Measurements from ENCODE around the gene BSCL2. TPM values are rescaled to one million over a fixed set of nuclear protein-coding genes. Genes with fewer than 3 reads are reported as not detected.
A peak's percentile ranks its signal among the peaks of the same experiment; 100 is the strongest.

Gene BSCL2
- total and polyA plus RNA-seq, 2 donors (not counting 1 experiment from before 2014, with no cell fraction given): 38.5 to 56.3 TPM

DNA sequence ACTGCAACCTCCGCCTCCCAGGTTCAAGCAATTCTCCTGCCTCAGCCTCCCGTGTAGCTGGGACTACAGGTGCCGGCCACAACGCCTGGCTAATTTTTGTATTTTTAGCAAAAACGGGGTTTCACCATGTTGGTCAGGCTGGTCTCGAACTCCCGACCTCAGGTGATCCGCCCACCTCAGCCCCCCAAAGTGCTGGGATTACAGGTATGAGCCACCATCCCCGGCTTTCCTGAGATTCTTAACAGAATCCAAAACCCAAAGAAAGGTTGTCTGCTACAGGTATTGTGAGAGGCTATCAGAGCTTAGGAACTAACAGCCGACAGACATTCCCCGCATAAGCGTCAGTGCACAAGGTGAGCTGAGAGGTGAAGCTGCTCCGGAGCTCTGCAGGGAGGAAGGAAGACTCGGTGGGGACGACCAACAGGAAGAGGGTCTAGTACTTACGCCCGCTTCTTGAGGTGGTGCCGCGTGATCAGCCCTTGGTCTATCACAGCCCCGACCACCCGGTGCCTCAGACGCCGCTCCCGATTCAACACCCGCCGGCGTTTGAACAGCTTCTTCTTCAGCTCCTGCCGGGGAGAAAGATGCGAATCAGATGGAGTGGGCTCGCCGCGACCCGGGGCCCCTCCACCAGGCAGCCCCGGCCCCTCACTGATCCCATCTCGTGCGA, 42.7 kb downstream of the BSCL2 start:
- intact Hi-C loops (cut with micrococcal nuclease): loop anchor here (1.0 to 2.0 kb wide), 8 partner anchors 8 to 73 kb away; partner anchors contain the start of genes EML3, GANAB, INTS5 and LBHD1
- H3K27me3 ChIP-seq (replicated peaks in 1 of 4; ENCODE audit: control extremely low read depth in 1 of 4, control insufficient read depth in 3 of 4, insufficient read depth in 4 of 4, low read length in 3 of 4): no peaks in the 10 kb centered on the region
- peak overlapping the region; percentile 96 for H2AFZ ChIP-seq (ENCODE audit: insufficient read depth, low read depth, low read length, poor library complexity, severe bottlenecking)
- H3K4me2 ChIP-seq (replicated peaks; ENCODE audit: low read depth, low read length, poor library complexity, severe bottlenecking): peak overlapping the region; percentile 78
- Mint-ChIP-seq H3K4me1 (peaks cover 41% of the 10 kb centered on the region), H3K9me3 (ENCODE audit: insufficient read depth) (no peaks in the 10 kb centered on the region), H3K27ac (peak overlapping the region; percentile 93), H3K4me3 (peak overlapping the region; percentile 97), H3K27me3 (no peaks in the 10 kb centered on the region)
- H3K4me3 ChIP-seq (ENCODE audit: control extremely low read depth in 1 of 5, extremely low read depth in 1 of 5, insufficient read depth in 1 of 5, low read depth in 2 of 5, low read length in 4 of 5): peak overlapping the region; percentile 56 to 98 (median 83)
- no peaks in the 10 kb centered on the region for H3K9me3 ChIP-seq (ENCODE audit: control extremely low read depth in 1 of 3, control insufficient read depth in 2 of 3, insufficient read depth in 1 of 3, low read length in 2 of 3)
- H3K79me2 ChIP-seq (ENCODE audit: control insufficient read depth, insufficient read depth, low read length): peaks cover 49% of the 10 kb centered on the region
- peak; percentile 32 for ATAC-seq (ENCODE audit: low read depth)
- ChIA-PET POLR2A (interaction anchor here (0.6 to 3.6 kb wide), 26 partner anchors 7 to 1543 kb away, joined by 3 to 62 read pairs (median 6); partner anchors contain the start of genes B3GAT3, BSCL2, GANAB and GNG3), CTCF (interaction anchor here (0.6 to 2.0 kb wide), 16 partner anchors 10 to 240 kb away, joined by 3 to 17 read pairs (median 5); partner anchors contain the start of genes B3GAT3, INTS5 and TUT1)
- TF ChIP-seq, protein P1, sequence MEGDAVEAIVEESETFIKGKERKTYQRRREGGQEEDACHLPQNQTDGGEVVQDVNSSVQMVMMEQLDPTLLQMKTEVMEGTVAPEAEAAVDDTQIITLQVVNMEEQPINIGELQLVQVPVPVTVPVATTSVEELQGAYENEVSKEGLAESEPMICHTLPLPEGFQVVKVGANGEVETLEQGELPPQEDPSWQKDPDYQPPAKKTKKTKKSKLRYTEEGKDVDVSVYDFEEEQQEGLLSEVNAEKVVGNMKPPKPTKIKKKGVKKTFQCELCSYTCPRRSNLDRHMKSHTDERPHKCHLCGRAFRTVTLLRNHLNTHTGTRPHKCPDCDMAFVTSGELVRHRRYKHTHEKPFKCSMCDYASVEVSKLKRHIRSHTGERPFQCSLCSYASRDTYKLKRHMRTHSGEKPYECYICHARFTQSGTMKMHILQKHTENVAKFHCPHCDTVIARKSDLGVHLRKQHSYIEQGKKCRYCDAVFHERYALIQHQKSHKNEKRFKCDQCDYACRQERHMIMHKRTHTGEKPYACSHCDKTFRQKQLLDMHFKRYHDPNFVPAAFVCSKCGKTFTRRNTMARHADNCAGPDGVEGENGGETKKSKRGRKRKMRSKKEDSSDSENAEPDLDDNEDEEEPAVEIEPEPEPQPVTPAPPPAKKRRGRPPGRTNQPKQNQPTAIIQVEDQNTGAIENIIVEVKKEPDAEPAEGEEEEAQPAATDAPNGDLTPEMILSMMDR (IDR thresholded peaks at IDR 0.05): no peak
- no peak for TF ChIP-seq EZH2 (IDR thresholded peaks at IDR 0.05; ENCODE audit: borderline replicate concordance, insufficient read depth, low read depth, low read length, poor library complexity, severe bottlenecking)
- peaks cover 6 to 19% of the 10 kb centered on the region in 2 experiments for H3K36me3 ChIP-seq (replicated peaks in 1 of 2; ENCODE audit: control extremely low read depth in 1 of 2, control insufficient read depth in 1 of 2, extremely low read depth in 1 of 2, insufficient read depth in 2 of 2, low read length in 1 of 2)
- peak overlapping the region; percentile 82 for H3K9ac ChIP-seq (ENCODE audit: low read length)
- DNase-seq: no peak
- peak overlapping the region; percentile 73 to 81 for H3K27ac ChIP-seq (ENCODE audit: low read length in 2 of 2)
- whole genome bisulfite sequencing (ENCODE audit: insufficient coverage): 4% methylated on average over 35 of the region's 36 CpGs
- H3K4me1 ChIP-seq (ENCODE audit: control insufficient read depth in 2 of 2, insufficient read depth in 2 of 2, low read length in 2 of 2): peaks cover 17 to 35% of the 10 kb centered on the region in 2 donors
- peaks cover 9% of the 10 kb centered on the region for H4K20me1 ChIP-seq (ENCODE audit: control insufficient read depth, insufficient read depth, low read length, poor library complexity, severe bottlenecking)
